ENCODE measurements around the gene PPAT.

The PPAT gene

GRCh38 chr4:56389558-56389957 is 45.9 kb downstream of the PPAT start:
- TF ChIP-seq SIN3A (IDR thresholded peaks at IDR 0.05; ENCODE audit: borderline replicate concordance, insufficient read depth, low read length) (no peak), FOXP2 (optimal IDR thresholded peaks at IDR 0.05; ENCODE audit: borderline replicate concordance, extremely low read depth, extremely low read length, insufficient read depth) (no peak), POLR2AphosphoS5 (IDR thresholded peaks at IDR 0.05; ENCODE audit: low read depth, low read length) (no peak; the same call in 1 of the 2 replicates), TAF1 (IDR thresholded peaks at IDR 0.05; ENCODE audit: borderline replicate concordance, insufficient read depth, low read length) (no peak), REST (IDR thresholded peaks at IDR 0.05; ENCODE audit: insufficient read depth in 1 of 2, low read depth in 2 of 2, low read length in 2 of 2) (no peak)

GRCh38 chr4:56388306-56388705 is 47.1 kb downstream of the PPAT start:
- TF ChIP-seq SIN3A (IDR thresholded peaks at IDR 0.05; ENCODE audit: borderline replicate concordance, insufficient read depth, low read length), result no peak
- TF ChIP-seq REST (IDR thresholded peaks at IDR 0.05; ENCODE audit: insufficient read depth in 1 of 2, low read depth in 2 of 2, low read length in 2 of 2), result no peak
- no peak for TF ChIP-seq TAF1 (IDR thresholded peaks at IDR 0.05; ENCODE audit: borderline replicate concordance, insufficient read depth, low read length)
- no peak for TF ChIP-seq POLR2AphosphoS5 (IDR thresholded peaks at IDR 0.05; ENCODE audit: low read depth, low read length)
- no peak for TF ChIP-seq FOXP2 (optimal IDR thresholded peaks at IDR 0.05; ENCODE audit: borderline replicate concordance, extremely low read depth, extremely low read length, insufficient read depth)

- peak; percentile 94 for TF ChIP-seq POLR2AphosphoS5 (IDR thresholded peaks at IDR 0.05; ENCODE audit: low read depth, low read length)
- peak; percentile 97 for TF ChIP-seq SIN3A (IDR thresholded peaks at IDR 0.05; ENCODE audit: borderline replicate concordance, insufficient read depth, low read length)
- peak; percentile 77 for TF ChIP-seq FOXP2 (optimal IDR thresholded peaks at IDR 0.05; ENCODE audit: borderline replicate concordance, extremely low read depth, extremely low read length, insufficient read depth)
- 0 out of 4 replicates have a peak, but pooled peaks of 1 of the 2 experiments have one; percentile 39 for TF ChIP-seq REST (IDR thresholded peaks at IDR 0.05; ENCODE audit: insufficient read depth in 1 of 2, low read depth in 2 of 2, low read length in 2 of 2)
- peak; percentile 75; the same call in 1 of the 2 replicates for TF ChIP-seq TAF1 (IDR thresholded peaks at IDR 0.05; ENCODE audit: borderline replicate concordance, insufficient read depth, low read length)
Measured at GRCh38 chr4:56387023-56388001, 48.1 kb downstream of the PPAT start, which contains the start of gene AASDH. Gene AASDH (minus strand): TSS chr4:56387491. CDS start chr4:56384299, 3,192 bp downstream.

GRCh38 chr4:56386091-56386490 is 49.3 kb downstream of the PPAT start:
- TF ChIP-seq SIN3A (IDR thresholded peaks at IDR 0.05; ENCODE audit: borderline replicate concordance, insufficient read depth, low read length) (no peak), REST (IDR thresholded peaks at IDR 0.05; ENCODE audit: insufficient read depth in 1 of 2, low read depth in 2 of 2, low read length in 2 of 2) (no peak), POLR2AphosphoS5 (IDR thresholded peaks at IDR 0.05; ENCODE audit: low read depth, low read length) (no peak), FOXP2 (optimal IDR thresholded peaks at IDR 0.05; ENCODE audit: borderline replicate concordance, extremely low read depth, extremely low read length, insufficient read depth) (no peak), TAF1 (IDR thresholded peaks at IDR 0.05; ENCODE audit: borderline replicate concordance, insufficient read depth, low read length) (no peak)
